Ovary (tissue), 3 donors: Measurements from ENCODE around the gene TPD52L1.

ENCODE experiments used
- CTCF ChIP-seq, 3 donors: fragments of 450-650 bp in 2 of 3; fragments of 200-600 bp in 1 of 3; IDR thresholded peaks; one replicate each; pipeline versions ENCODE4 v1.5.1 to v1.8.0; 2016 to 2022; ENCODE audit warnings: antibody characterized with exemption in 3 of 3, mild to moderate bottlenecking in 1 of 3
- POLR2A ChIP-seq: fragments of 450-650 bp; IDR thresholded peaks from one replicate; pipeline ENCODE4 v1.6.1; 2017; ENCODE audit warnings: antibody characterized with exemption, mild to moderate bottlenecking, moderate library complexity
- donor health status: DM: no; HTN: no; CAD: no.

- TF ChIP-seq CTCF (IDR thresholded peaks at IDR 0.05) (no peak), POLR2A (no peak)
These were observed 159.4 kb downstream of the TPD52L1 start for GRCh38 chr6:125312950-125313349.
